HepG2 (cell line): Measurements from ENCODE around the gene KIAA1755. TPM values are rescaled to one million over a fixed set of nuclear protein-coding genes. Genes with fewer than 3 reads are reported as not detected.
A peak's percentile ranks its signal among the peaks of the same experiment; 100 is the strongest.

Experiments used
- CTCF ChIP-seq: sonication (generic); formaldehyde crosslinking; IDR thresholded peaks from 2 replicates; pipeline ENCODE4 v1.5.0; 2020; ENCODE audit warnings: mild to moderate bottlenecking, missing genetic modification reagents, moderate library complexity
- HMG20B ChIP-seq: conservative IDR thresholded peaks from 2 replicates; pipeline ENCODE4 v1.6.1; 2016; ENCODE audit warnings: missing genetic modification reagents, missing compliant biosample characterization
- MAX ChIP-seq: IDR thresholded peaks from 2 replicates; pipeline ENCODE4 v1.6.1; 2012; ENCODE audit warnings: inconsistent platforms
- MTA1 ChIP-seq: sonication (generic); formaldehyde crosslinking; IDR thresholded peaks from 2 replicates; pipeline ENCODE4 v1.4.0; 2020; ENCODE audit warnings: missing genetic modification reagents, mild to moderate bottlenecking, borderline replicate concordance
- PITX1 ChIP-seq: sonication (generic); formaldehyde crosslinking; IDR thresholded peaks from 2 replicates; pipeline ENCODE4 v1.5.1; 2020; ENCODE audit warnings: mild to moderate bottlenecking, missing genetic modification reagents
- POGZ ChIP-seq: sonication (generic); formaldehyde crosslinking; IDR thresholded peaks from 2 replicates; pipeline ENCODE4 v1.4.0; 2020; ENCODE audit warnings: mild to moderate bottlenecking, missing genetic modification reagents
- RBM39 ChIP-seq: fragments of 200-400 bp; formaldehyde crosslinking; IDR thresholded peaks from one replicate; pipeline ENCODE4 v1.6.1; 2018; ENCODE audit warnings: antibody characterized with exemption, mild to moderate bottlenecking, low read depth, low read length; ENCODE audit not compliant: poor library complexity, severe bottlenecking
- RFXAP ChIP-seq: sonication (generic); formaldehyde crosslinking; IDR thresholded peaks from 2 replicates; pipeline ENCODE4 v1.4.0; 2020; ENCODE audit warnings: missing genetic modification reagents, borderline replicate concordance
- SMC3 ChIP-seq: IDR thresholded peaks from 2 replicates; pipeline ENCODE4 v1.6.1; 2011; ENCODE audit warnings: low read length, improper control_type of control experiment
- TGIF2 ChIP-seq: IDR thresholded peaks from 2 replicates; pipeline ENCODE4 v1.6.1; 2016; ENCODE audit warnings: control low read depth, missing compliant biosample characterization
- TRIM24 ChIP-seq: sonication (generic); formaldehyde crosslinking; IDR thresholded peaks from 2 replicates; pipeline ENCODE4 v1.8.0; 2022; ENCODE audit warnings: mild to moderate bottlenecking, missing genetic modification reagents
- ZBTB33 ChIP-seq: sonication (generic); formaldehyde crosslinking; IDR thresholded peaks from 2 replicates; pipeline ENCODE4 v1.4.0; 2020; ENCODE audit warnings: missing genetic modification reagents
- ZBTB7A ChIP-seq: sonication (generic); formaldehyde crosslinking; IDR thresholded peaks from 2 replicates; pipeline ENCODE4 v1.8.0; 2022; ENCODE audit warnings: mild to moderate bottlenecking, missing genetic modification reagents
- ZFP62 ChIP-seq: sonication (generic); formaldehyde crosslinking; IDR thresholded peaks from 2 replicates; pipeline ENCODE4 v1.4.0; 2020; ENCODE audit warnings: missing genetic modification reagents
- ZNF598 ChIP-seq: sonication (generic); formaldehyde crosslinking; IDR thresholded peaks from 2 replicates; pipeline ENCODE4 v1.5.1; 2020; ENCODE audit warnings: mild to moderate bottlenecking, missing genetic modification reagents, borderline replicate concordance
- ZNF703 ChIP-seq: sonication (generic); formaldehyde crosslinking; IDR thresholded peaks from 2 replicates; pipeline ENCODE4 v1.5.1; 2020; ENCODE audit warnings: missing genetic modification reagents, mild to moderate bottlenecking, moderate library complexity, borderline replicate concordance
- polyA plus RNA-seq, 8 experiments: library from polyadenylated mRNA; depleted of rRNA in 3 of 8; stranded (reverse) in 7 of 8; unstranded in 1 of 8; fragments of >200 nt; fragmentation: Illumina TruSeq in 4 of 8; extraction: Trizol in 4 of 8; gene quantifications; 2 replicates each; pipeline versions ENCODE4 v1.2.1 to v1.2.3, GENCODE V29; 2011 to 2016; ENCODE audit warnings: low read depth in 4 of 8, missing spikeins in 1 of 8, mixed read lengths in 1 of 8; ENCODE audit not compliant: insufficient read depth in 1 of 8
- total RNA-seq, 5 experiments: library from RNA; depleted of rRNA; stranded (reverse); fragments of >200 nt; fragmentation: Illumina TruSeq; extraction: Trizol; gene quantifications; 2 replicates each; pipeline ENCODE4 v1.2.3, GENCODE V29; 2016; ENCODE audit warnings: low read depth in 1 of 5
- TF ChIP-seq, protein P1 (sequence below): sonication (generic); formaldehyde crosslinking; IDR thresholded peaks from 2 replicates; pipeline ENCODE4 v1.4.0; 2020; ENCODE audit warnings: missing genetic modification reagents
- TF ChIP-seq, protein P2 (sequence below): sonication (generic); formaldehyde crosslinking; IDR thresholded peaks from 2 replicates; pipeline ENCODE4 v1.5.1; 2020; ENCODE audit warnings: mild to moderate bottlenecking, moderate library complexity, missing genetic modification reagents

KIAA1755 gene
- total and polyA plus RNA-seq, 2 of the 13 experiments (the other 11 are each of a cell fraction or from before 2014, with no cell fraction given), result 0.04 TPM; not detected in 1

DNA sequence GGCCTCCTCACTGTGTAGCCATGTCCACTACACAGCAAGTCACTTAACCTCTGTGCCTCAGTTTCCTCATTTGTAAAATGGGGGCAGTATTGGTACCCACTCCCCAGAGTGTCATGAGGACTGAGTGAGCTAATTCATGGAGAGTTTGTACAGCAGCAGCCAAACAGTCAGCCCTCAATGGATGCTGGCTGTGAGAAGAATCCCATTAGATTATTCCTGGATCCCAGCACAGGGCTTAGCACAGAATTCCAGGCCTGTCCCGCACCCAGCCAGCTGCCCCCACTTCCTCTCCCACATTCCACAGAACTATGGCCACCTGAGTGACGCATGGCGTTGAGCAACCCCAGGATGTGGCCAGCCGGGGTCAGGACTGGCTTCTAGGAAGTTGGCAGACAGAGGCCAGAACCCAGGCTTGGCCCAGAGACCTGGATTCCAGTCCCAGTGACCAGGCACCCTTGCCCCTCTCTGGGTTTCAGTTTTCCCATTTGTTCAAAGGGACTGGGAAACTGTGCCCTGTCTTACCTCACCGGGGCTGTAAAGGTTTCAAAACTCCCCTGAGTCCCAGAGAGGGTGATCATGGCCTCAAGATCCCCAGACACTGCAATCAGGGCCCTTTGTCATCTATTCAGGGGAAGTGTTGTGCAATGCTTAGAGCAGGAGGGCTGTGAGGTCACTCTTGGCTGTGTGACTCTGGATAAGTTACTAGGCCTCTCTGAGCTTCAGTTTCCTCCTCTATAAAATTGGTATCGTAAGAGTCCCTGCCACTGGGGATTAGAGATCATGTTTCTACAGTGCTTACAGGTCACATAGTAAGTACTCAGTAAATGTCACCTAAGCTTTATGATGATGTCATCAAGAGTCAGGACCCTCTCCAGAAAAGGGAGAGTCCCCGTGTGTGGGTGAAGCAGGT is 92.4 kb downstream of the KIAA1755 start (continued):
- TF ChIP-seq RBM39, result no peak
- TF ChIP-seq ZFP62 (CRISPR knock-in tag), result no peak
- peak; percentile 41; the same call in 1 of the 2 replicates for TF ChIP-seq MTA1 (CRISPR knock-in tag)
- TF ChIP-seq CTCF, result peak; percentile 63
- TF ChIP-seq MAX, result peak; percentile 56
- peak; percentile 95 for TF ChIP-seq TGIF2
- TF ChIP-seq RFXAP (CRISPR knock-in tag), result no peak
- no peak for TF ChIP-seq SMC3
- peak; percentile 25; the same call in 1 of the 2 replicates for TF ChIP-seq PITX1 (CRISPR knock-in tag)
- 0 out of 2 replicates have a peak, but pooled peaks have one; percentile 10 for TF ChIP-seq TRIM24 (CRISPR knock-in tag)
- TF ChIP-seq, protein P1, sequence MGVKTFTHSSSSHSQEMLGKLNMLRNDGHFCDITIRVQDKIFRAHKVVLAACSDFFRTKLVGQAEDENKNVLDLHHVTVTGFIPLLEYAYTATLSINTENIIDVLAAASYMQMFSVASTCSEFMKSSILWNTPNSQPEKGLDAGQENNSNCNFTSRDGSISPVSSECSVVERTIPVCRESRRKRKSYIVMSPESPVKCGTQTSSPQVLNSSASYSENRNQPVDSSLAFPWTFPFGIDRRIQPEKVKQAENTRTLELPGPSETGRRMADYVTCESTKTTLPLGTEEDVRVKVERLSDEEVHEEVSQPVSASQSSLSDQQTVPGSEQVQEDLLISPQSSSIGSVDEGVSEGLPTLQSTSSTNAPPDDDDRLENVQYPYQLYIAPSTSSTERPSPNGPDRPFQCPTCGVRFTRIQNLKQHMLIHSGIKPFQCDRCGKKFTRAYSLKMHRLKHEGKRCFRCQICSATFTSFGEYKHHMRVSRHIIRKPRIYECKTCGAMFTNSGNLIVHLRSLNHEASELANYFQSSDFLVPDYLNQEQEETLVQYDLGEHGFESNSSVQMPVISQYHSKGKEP (CRISPR knock-in tag), result no peak
- peak; percentile 72 for TF ChIP-seq POGZ (CRISPR knock-in tag)
- TF ChIP-seq ZNF598, result no peak
- TF ChIP-seq, protein P2, sequence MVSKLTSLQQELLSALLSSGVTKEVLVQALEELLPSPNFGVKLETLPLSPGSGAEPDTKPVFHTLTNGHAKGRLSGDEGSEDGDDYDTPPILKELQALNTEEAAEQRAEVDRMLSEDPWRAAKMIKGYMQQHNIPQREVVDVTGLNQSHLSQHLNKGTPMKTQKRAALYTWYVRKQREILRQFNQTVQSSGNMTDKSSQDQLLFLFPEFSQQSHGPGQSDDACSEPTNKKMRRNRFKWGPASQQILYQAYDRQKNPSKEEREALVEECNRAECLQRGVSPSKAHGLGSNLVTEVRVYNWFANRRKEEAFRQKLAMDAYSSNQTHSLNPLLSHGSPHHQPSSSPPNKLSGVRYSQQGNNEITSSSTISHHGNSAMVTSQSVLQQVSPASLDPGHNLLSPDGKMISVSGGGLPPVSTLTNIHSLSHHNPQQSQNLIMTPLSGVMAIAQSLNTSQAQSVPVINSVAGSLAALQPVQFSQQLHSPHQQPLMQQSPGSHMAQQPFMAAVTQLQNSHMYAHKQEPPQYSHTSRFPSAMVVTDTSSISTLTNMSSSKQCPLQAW (CRISPR knock-in tag), result peak; percentile 85
- TF ChIP-seq ZNF703 (CRISPR knock-in tag), result no peak
- TF ChIP-seq ZBTB33 (CRISPR knock-in tag), result 0 out of 2 replicates have a peak, but pooled peaks have one; percentile 5
- peak; percentile 81 for TF ChIP-seq HMG20B
- TF ChIP-seq ZBTB7A (CRISPR knock-in tag), result 0 out of 2 replicates have a peak, but pooled peaks have one; percentile 39
